Measurements from ENCODE around the gene SF3A2.

SF3A2 gene

DNA sequence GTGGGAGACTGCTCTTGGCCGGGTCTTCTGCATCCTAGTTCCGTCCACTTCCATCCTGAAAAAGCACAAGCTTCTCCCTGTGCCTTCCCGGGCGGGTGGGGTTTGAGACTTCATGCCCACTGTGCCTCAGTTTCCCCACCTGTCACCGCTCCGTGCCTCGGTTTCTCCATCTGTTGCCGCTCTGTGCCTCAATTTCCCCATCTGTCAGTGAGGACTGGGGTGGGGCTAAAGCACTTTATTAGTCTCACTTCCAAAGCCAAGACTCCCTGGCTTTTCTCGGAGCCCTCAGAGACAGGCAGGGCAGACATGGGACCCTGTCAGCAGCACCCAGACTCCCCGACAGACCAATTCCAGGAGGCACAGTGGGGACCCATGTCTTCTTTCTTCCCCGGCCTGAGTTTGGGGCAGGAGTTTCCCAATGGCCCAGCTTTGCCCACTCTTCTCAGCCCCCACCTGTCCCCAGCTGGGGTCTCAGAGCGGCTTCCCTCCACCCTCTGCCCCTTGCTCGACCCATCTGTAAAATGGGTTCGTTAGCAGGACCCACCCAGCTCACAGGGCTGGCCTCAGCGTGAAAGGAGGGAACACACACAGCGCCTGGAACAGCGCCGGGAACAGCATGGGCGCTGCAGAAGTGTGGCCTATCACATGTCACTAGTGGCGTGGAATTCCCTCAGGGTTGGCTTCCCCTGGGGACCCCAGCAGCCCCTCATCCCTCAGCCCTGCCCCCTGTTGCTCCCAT lies 49.9 kb downstream of the SF3A2 start:
- Histone ChIP-seq H3K27me3 (ENCODE audit: control insufficient read depth in 3 of 3, insufficient read depth in 3 of 3, low read depth in 1 of 3, low read length in 3 of 3) (peaks cover 32 to 69% (median 35%) of the 10 kb centered on the region in 3 experiments), H3K9me3 (replicated peaks in 1 of 2; ENCODE audit: control insufficient read depth in 2 of 2, insufficient read depth in 1 of 2, low read depth in 1 of 2, low read length in 2 of 2) (peaks cover 0 to 2% of the 10 kb centered on the region in 2 donors), H3K4me3 (ENCODE audit: low read length in 2 of 2) (no peak overlapping the region), H3K23ac (ENCODE audit: low read depth, low read length, poor library complexity) (no peak overlapping the region), H3K79me1 (ENCODE audit: low read depth, low read length) (peaks cover 3% of the 10 kb centered on the region), H3K14ac (ENCODE audit: low read length) (peak overlapping the region; percentile 56), H2BK12ac (ENCODE audit: low read length) (peak overlapping the region; percentile 41), H3K27ac (replicated peaks; ENCODE audit: low read length) (no peak overlapping the region), H3K4me1 (ENCODE audit: control insufficient read depth in 2 of 2, insufficient read depth in 1 of 2, low read depth in 1 of 2, low read length in 2 of 2) (peaks cover 8 to 17% of the 10 kb centered on the region in 2 donors), H3K9ac (ENCODE audit: low read depth, low read length, poor library complexity) (no peak overlapping the region), H3K36me3 (replicated peaks in 1 of 2; ENCODE audit: control insufficient read depth in 2 of 2, insufficient read depth in 2 of 2, low read length in 2 of 2) (no peaks in the 10 kb centered on the region), H4K8ac (ENCODE audit: low read depth, low read length) (no peak overlapping the region), H4K91ac (ENCODE audit: low read depth, low read length, poor library complexity) (no peak overlapping the region), H3K4ac (ENCODE audit: low read length) (no peak overlapping the region), H3K18ac (ENCODE audit: low read length) (no peak overlapping the region), H2BK15ac (ENCODE audit: low read length) (no peak overlapping the region), H3K4me2 (ENCODE audit: insufficient read depth, low read length, poor library complexity, severe bottlenecking) (no peak overlapping the region), H2BK120ac (ENCODE audit: low read depth, low read length) (no peak overlapping the region), H2AFZ (ENCODE audit: low read length) (no peak overlapping the region), H2BK5ac (ENCODE audit: low read length) (no peak overlapping the region), H2AK5ac (ENCODE audit: low read depth, low read length) (peak overlapping the region; percentile 63)
- WGBS, 2 donors (ENCODE audit: extremely low coverage in 2 of 2, insufficient read length in 2 of 2, insufficient replicate concordance in 1 of 2): no CpG with 5 or more reads among the region's 20 CpGs
- no peak for DNase-seq (ENCODE audit: low spot score)

DNA sequence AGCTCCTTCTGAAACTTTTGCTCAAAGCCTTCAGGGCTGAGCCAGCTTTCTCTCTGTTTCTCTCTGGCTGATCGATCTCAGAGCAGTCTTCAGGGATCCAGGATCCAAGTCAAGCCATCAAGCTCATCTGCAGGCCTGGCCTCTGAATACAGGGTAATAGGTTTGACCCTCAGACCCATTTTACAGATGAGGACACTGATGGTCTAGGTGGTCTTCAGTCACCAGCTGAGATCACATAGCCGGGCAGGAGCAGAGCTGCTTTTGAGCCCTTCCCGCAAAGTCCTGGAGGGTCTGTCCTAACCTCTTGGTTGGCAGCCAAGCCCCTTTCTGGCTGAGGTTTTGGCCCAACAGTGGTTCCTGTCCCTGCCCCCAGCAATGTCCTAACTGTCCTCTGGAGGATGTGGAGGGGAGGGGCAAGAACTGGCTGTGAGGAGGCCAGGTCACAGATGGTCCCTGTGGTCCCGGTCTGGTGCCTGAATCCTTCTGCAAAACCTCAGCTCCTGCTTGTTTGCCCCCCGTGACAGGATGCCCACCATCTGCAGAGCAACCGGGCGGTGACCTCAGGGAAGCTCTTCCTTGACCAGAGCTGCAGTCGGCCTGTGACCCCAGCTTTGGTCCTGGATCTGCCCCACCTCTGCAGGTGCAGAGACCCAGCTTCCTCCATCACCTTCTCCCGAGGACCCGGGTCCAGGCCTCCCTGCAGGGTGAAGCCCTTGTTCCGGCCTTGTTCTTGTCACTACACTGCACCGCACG lies 51.1 kb downstream of the SF3A2 start:
- Histone ChIP-seq H3K36me3 (replicated peaks in 1 of 2; ENCODE audit: control insufficient read depth in 2 of 2, insufficient read depth in 2 of 2, low read length in 2 of 2) (no peaks in the 10 kb centered on the region), H3K9me3 (replicated peaks in 1 of 2; ENCODE audit: control insufficient read depth in 2 of 2, insufficient read depth in 1 of 2, low read depth in 1 of 2, low read length in 2 of 2) (peaks cover 0 to 3% of the 10 kb centered on the region in 2 donors), H3K4me2 (ENCODE audit: insufficient read depth, low read length, poor library complexity, severe bottlenecking) (no peak overlapping the region), H3K4me3 (ENCODE audit: low read length in 2 of 2) (no peak overlapping the region), H4K91ac (ENCODE audit: low read depth, low read length, poor library complexity) (no peak overlapping the region), H2AK5ac (ENCODE audit: low read depth, low read length) (peak overlapping the region; percentile 68), H3K4ac (ENCODE audit: low read length) (no peak overlapping the region), H2AFZ (ENCODE audit: low read length) (no peak overlapping the region), H3K18ac (ENCODE audit: low read length) (peak overlapping the region; percentile 48), H3K4me1 (ENCODE audit: control insufficient read depth in 2 of 2, insufficient read depth in 1 of 2, low read depth in 1 of 2, low read length in 2 of 2) (peaks cover 0 to 14% of the 10 kb centered on the region in 2 donors), H2BK15ac (ENCODE audit: low read length) (no peak overlapping the region), H2BK12ac (ENCODE audit: low read length) (no peak overlapping the region), H2BK120ac (ENCODE audit: low read depth, low read length) (no peak overlapping the region), H4K8ac (ENCODE audit: low read depth, low read length) (no peak overlapping the region), H3K27me3 (ENCODE audit: control insufficient read depth in 3 of 3, insufficient read depth in 3 of 3, low read depth in 1 of 3, low read length in 3 of 3) (peaks cover 32 to 67% (median 38%) of the 10 kb centered on the region in 3 experiments), H3K79me1 (ENCODE audit: low read depth, low read length) (peaks cover 3% of the 10 kb centered on the region), H3K14ac (ENCODE audit: low read length) (peak overlapping the region; percentile 82), H2BK5ac (ENCODE audit: low read length) (no peak overlapping the region), H3K9ac (ENCODE audit: low read depth, low read length, poor library complexity) (no peak overlapping the region), H3K23ac (ENCODE audit: low read depth, low read length, poor library complexity) (peak overlapping the region; percentile 93), H3K27ac (replicated peaks; ENCODE audit: low read length) (no peak overlapping the region)
- DNase-seq (ENCODE audit: low spot score): no peak
- no CpG with 5 or more reads among the region's 13 CpGs for WGBS, 2 donors (ENCODE audit: extremely low coverage in 2 of 2, insufficient read length in 2 of 2, insufficient replicate concordance in 1 of 2)

- peak overlapping the region; percentile 65 for H4K8ac ChIP-seq (ENCODE audit: low read depth, low read length)
- H2BK12ac ChIP-seq (ENCODE audit: low read length): peak overlapping the region; percentile 22
- H2AFZ ChIP-seq (ENCODE audit: low read length): no peak overlapping the region
- H3K23ac ChIP-seq (ENCODE audit: low read depth, low read length, poor library complexity): peak overlapping the region; percentile 93
- DNase-seq (ENCODE audit: low spot score): no peak
- H3K27me3 ChIP-seq (ENCODE audit: control insufficient read depth in 3 of 3, insufficient read depth in 3 of 3, low read depth in 1 of 3, low read length in 3 of 3): peaks cover 32 to 63% (median 38%) of the 10 kb centered on the region in 3 experiments
- peaks cover 0 to 14% of the 10 kb centered on the region in 2 donors for H3K4me1 ChIP-seq (ENCODE audit: control insufficient read depth in 2 of 2, insufficient read depth in 1 of 2, low read depth in 1 of 2, low read length in 2 of 2)
- H3K79me1 ChIP-seq (ENCODE audit: low read depth, low read length): peaks cover 3% of the 10 kb centered on the region
- H2BK15ac ChIP-seq (ENCODE audit: low read length): peak overlapping the region; percentile 75
- no peak overlapping the region for H4K91ac ChIP-seq (ENCODE audit: low read depth, low read length, poor library complexity)
- peak overlapping the region in 1 of 2 donors; percentile 26 for H3K4me3 ChIP-seq (ENCODE audit: low read length in 2 of 2)
- H3K9ac ChIP-seq (ENCODE audit: low read depth, low read length, poor library complexity): no peak overlapping the region
- H2BK120ac ChIP-seq (ENCODE audit: low read depth, low read length): no peak overlapping the region
- WGBS, 2 donors (ENCODE audit: extremely low coverage in 2 of 2, insufficient read length in 2 of 2, insufficient replicate concordance in 1 of 2): no CpG with 5 or more reads among the region's 17 CpGs
- peak overlapping the region; percentile 64 for H3K18ac ChIP-seq (ENCODE audit: low read length)
- peak overlapping the region; percentile 82 for H3K14ac ChIP-seq (ENCODE audit: low read length)
- H2BK5ac ChIP-seq (ENCODE audit: low read length): no peak overlapping the region
- no peak overlapping the region for H3K27ac ChIP-seq (replicated peaks; ENCODE audit: low read length)
- H3K4ac ChIP-seq (ENCODE audit: low read length): no peak overlapping the region
- peaks cover 0 to 4% of the 10 kb centered on the region in 2 donors for H3K9me3 ChIP-seq (replicated peaks in 1 of 2; ENCODE audit: control insufficient read depth in 2 of 2, insufficient read depth in 1 of 2, low read depth in 1 of 2, low read length in 2 of 2)
- peak overlapping the region; percentile 47 for H2AK5ac ChIP-seq (ENCODE audit: low read depth, low read length)
- H3K4me2 ChIP-seq (ENCODE audit: insufficient read depth, low read length, poor library complexity, severe bottlenecking): no peak overlapping the region
- H3K36me3 ChIP-seq (replicated peaks in 1 of 2; ENCODE audit: control insufficient read depth in 2 of 2, insufficient read depth in 2 of 2, low read length in 2 of 2): no peaks in the 10 kb centered on the region
Measured at GRCh38 chr19:2288338-2288817, 51.8 kb downstream of the SF3A2 start.
